ENCODE results near the gene TBC1D1.
A peak's percentile ranks its signal among the peaks of the same experiment; 100 is the strongest.

The TBC1D1 gene

DNA sequence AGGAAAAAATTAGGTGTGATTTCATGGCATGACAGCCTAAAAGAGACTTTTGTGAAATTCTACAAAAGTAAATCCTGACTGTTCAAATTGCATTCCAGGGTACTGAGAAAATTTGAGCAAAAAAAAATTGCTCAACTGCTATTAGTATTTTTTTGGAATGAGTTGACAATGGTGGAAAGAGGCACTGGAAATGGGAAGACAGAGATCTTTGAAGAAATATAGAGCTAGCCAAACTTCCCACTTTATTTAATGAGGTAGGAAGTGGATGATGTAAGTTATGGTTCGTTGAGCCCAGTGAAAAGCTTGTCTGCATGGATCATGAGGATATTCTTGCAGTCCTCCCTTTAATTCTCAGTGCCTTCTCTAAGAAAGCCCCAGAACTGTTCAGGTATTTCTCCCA is 253.1 kb downstream of the TBC1D1 start:
- H3K4me3 ChIP-seq (ENCODE audit: low read length), result no peak overlapping the region
- TF ChIP-seq, protein P1, sequence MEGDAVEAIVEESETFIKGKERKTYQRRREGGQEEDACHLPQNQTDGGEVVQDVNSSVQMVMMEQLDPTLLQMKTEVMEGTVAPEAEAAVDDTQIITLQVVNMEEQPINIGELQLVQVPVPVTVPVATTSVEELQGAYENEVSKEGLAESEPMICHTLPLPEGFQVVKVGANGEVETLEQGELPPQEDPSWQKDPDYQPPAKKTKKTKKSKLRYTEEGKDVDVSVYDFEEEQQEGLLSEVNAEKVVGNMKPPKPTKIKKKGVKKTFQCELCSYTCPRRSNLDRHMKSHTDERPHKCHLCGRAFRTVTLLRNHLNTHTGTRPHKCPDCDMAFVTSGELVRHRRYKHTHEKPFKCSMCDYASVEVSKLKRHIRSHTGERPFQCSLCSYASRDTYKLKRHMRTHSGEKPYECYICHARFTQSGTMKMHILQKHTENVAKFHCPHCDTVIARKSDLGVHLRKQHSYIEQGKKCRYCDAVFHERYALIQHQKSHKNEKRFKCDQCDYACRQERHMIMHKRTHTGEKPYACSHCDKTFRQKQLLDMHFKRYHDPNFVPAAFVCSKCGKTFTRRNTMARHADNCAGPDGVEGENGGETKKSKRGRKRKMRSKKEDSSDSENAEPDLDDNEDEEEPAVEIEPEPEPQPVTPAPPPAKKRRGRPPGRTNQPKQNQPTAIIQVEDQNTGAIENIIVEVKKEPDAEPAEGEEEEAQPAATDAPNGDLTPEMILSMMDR (IDR thresholded peaks at IDR 0.05; ENCODE audit: insufficient read depth, low read depth, low read length, missing control alignments), result no peak
- no peak for DNase-seq (ENCODE audit: low read depth)

DNA sequence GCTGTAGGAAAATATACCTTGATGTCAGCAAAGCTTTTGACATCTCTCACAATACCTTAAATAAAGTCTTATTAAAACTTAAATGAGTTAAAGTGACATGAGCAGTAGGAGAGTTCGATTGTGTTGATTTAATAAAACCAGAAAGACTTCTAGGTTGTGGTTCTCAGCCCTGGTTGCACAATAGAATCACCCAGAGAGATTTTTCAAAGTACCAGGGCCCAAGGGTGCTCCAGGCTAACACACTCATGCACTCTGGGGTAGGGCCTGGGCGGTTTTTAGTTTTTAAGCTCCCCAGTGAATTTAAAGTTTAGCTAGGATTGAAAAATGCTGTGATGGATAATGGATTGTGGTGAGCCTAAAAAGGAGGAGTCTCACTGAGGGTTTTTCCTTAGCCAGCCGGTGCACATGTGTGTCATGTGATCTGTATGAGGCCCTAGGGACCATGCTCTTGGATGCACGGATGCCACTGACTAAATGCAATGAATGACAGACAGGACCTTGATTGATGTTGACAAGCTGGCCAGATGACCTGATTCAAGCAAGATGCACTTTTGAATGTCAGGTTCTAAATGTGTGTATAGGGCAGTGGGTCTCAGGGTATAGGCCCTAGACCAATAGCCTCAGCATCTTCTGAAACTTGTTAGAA is 254.3 kb downstream of the TBC1D1 start:
- DNase-seq (ENCODE audit: low read depth), result peak; percentile 54
- TF ChIP-seq, protein P1 (IDR thresholded peaks at IDR 0.05; ENCODE audit: insufficient read depth, low read depth, low read length, missing control alignments), result no peak
- no peak overlapping the region for H3K4me3 ChIP-seq (ENCODE audit: low read length)

DNA sequence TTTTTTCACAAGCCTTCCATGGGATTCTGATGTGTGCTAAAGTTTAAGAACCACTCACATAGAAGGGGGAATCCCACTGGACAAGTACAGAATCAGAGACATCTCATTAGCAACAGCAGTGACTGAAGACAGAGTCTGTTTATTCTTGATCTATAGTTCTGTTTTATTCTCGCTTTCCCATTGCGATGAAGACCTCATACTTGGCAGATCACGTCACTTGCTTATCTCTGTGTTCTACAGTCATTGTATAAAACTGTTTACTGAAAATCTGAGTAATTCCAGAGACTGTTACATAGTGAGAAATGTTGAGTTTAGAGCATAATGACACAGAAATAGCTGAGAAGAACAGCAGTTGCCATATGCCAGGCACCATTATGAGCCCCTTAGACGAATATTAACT is 254.9 kb downstream of the TBC1D1 start:
- TF ChIP-seq, protein P1 (IDR thresholded peaks at IDR 0.05; ENCODE audit: insufficient read depth, low read depth, low read length, missing control alignments), result no peak
- DNase-seq (ENCODE audit: low read depth), result no peak
- no peak overlapping the region for H3K4me3 ChIP-seq (ENCODE audit: low read length)

DNA sequence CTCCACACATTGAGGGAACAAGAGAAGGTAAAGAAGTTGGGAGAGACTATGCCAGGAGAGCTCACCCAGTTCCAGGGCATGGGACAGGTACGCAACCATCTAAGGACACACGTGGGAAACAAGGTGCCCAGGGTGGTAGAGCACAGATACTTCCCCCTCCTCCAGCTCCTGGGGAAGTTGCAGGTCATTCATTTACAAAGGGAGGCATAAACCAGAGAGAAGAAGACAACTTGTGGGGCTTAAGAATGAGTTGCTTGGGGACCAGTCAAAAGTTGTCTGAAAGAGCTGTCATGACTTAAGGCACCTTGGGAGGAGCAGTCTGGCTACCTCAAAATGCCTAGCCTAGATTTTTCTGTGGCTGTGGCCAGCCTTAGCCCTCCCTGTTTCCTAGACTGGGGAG is 255.5 kb downstream of the TBC1D1 start:
- TF ChIP-seq, protein P1 (IDR thresholded peaks at IDR 0.05; ENCODE audit: insufficient read depth, low read depth, low read length, missing control alignments), result no peak
- no peak for DNase-seq (ENCODE audit: low read depth)
- H3K4me3 ChIP-seq (ENCODE audit: low read length), result no peak overlapping the region

DNA sequence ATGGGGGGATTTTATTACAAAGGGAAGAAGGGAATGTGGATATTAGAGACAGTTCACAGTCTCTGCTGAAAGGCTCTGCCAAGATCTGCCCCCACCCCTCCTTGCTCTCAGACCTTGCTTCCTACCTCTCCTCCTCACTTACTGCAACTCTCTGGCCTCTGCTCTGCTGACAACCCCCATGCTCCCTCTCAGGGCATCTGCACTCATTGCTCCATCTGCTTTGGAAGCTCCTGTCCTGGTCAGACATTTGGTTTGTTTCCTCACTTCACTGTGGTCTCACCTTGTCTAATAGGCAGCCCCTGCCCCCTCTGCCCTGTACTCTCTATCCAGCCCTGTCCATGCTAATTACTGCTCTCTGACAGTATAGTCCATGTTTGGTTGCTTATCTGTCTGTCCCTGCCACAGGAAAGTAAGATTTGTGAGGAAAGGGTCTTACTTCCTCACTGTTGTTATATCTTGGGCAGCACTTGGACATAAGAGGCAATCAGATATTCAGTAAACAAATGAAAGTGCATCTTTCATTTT is 258.6 kb downstream of the TBC1D1 start:
- TF ChIP-seq, protein P1 (IDR thresholded peaks at IDR 0.05; ENCODE audit: insufficient read depth, low read depth, low read length, missing control alignments), result no peak
- no peak overlapping the region for H3K4me3 ChIP-seq (ENCODE audit: low read length)
- DNase-seq (ENCODE audit: low read depth), result no peak

DNA sequence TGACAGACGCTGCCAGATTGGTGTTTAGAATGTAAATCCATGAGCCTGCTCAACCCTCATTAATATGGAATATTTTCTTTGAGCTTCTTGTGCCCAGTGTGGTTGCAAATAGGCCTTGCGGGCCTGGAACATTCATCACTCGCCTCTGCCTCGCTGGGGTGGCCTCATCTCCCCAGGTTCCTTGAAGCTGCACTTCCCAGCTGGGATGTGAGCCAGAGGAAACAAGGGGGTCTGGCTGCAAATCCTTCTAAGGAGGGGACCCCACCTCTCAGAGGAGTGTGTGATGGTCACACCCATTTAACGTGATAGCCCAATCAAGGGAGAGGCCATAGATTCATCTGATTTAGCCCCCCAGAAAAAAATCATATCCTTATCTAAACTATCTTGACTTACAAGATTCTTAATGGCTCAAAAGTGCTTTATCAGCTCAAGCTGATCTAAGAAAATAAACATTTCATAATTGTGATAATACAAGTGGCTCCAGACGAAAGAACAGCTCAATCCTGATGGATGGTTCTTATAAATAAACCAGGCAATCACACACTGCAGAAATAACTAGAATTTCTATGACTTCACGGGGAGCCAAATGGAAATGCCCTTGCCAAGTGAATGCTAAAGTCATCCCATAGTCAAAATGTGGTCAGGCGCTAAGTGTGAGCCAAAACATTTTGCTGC is 259.2 kb downstream of the TBC1D1 start:
- no peak overlapping the region for H3K4me3 ChIP-seq (ENCODE audit: low read length)
- TF ChIP-seq, protein P1 (IDR thresholded peaks at IDR 0.05; ENCODE audit: insufficient read depth, low read depth, low read length, missing control alignments), result no peak
- DNase-seq (ENCODE audit: low read depth), result no peak
